ENCODE data around the gene PJA2.

PJA2 gene

GRCh38 chr5:109407913-109408312, 1.9 kb downstream of the PJA2 start:
- no peak for DNase-seq

GRCh38 chr5:109406719-109407118, 3.1 kb downstream of the PJA2 start:
- DNase-seq: no peak

- no peak for DNase-seq
These were observed 5.3 kb downstream of the PJA2 start for GRCh38 chr5:109404428-109404960.

GRCh38 chr5:109403469-109403868, 6.3 kb downstream of the PJA2 start:
- no peak for DNase-seq

GRCh38 chr5:109399092-109399759, 10.5 kb downstream of the PJA2 start:
- no peak for DNase-seq

- DNase-seq: no peak
These were observed 12.8 kb downstream of the PJA2 start for GRCh38 chr5:109396965-109397364.

- DNase-seq: no peak
These were observed 15.0 kb downstream of the PJA2 start for GRCh38 chr5:109394806-109395205.

- DNase-seq: no peak
These were observed 19.6 kb downstream of the PJA2 start for GRCh38 chr5:109390188-109390587.

GRCh38 chr5:109388407-109388806, 21.4 kb downstream of the PJA2 start:
- no peak for DNase-seq

GRCh38 chr5:109387408-109387974, 22.3 kb downstream of the PJA2 start:
- DNase-seq: no peak

- DNase-seq: no peak
These were observed 31.7 kb downstream of the PJA2 start for GRCh38 chr5:109378095-109378494.

GRCh38 chr5:109374625-109375024, 35.1 kb downstream of the PJA2 start:
- no peak for DNase-seq

GRCh38 chr5:109373932-109374331, 35.8 kb downstream of the PJA2 start:
- DNase-seq: no peak

GRCh38 chr5:109370343-109370742, 39.4 kb downstream of the PJA2 start:
- no peak for DNase-seq

- DNase-seq: no peak
These were observed 44.1 kb downstream of the PJA2 start for GRCh38 chr5:109365653-109366052.

GRCh38 chr5:109364977-109365376, 44.8 kb downstream of the PJA2 start:
- no peak for DNase-seq

- DNase-seq: no peak
These were observed 50.1 kb downstream of the PJA2 start for GRCh38 chr5:109359642-109360041.

GRCh38 chr5:109357807-109358206, 52.0 kb downstream of the PJA2 start:
- DNase-seq: no peak

GRCh38 chr5:109354761-109355160, 55.0 kb downstream of the PJA2 start:
- no peak for DNase-seq

GRCh38 chr5:109351988-109352864, 57.5 kb downstream of the PJA2 start:
- DNase-seq: no peak

GRCh38 chr5:109350537-109351270, 59.1 kb downstream of the PJA2 start:
- DNase-seq: no peak

- no peak for DNase-seq
These were observed 60.4 kb downstream of the PJA2 start for GRCh38 chr5:109349388-109349787.
